22Rv1 (cell line): ENCODE data around the gene NRGN.

Experiments used
- H3K27ac ChIP-seq: fragments of 450-650 bp; 2 replicates; pipeline ENCODE4 v1.5.1; 2017
- CTCF ChIP-seq: fragments of 450-650 bp; IDR thresholded peaks from 2 replicates; pipeline ENCODE4 v1.5.1; 2017; ENCODE audit warnings: mild to moderate bottlenecking
- ZFX ChIP-seq: fragments of 450-650 bp; IDR thresholded peaks from 2 replicates; pipeline ENCODE4 v1.6.1; 2017; ENCODE audit warnings: antibody characterized with exemption, borderline replicate concordance

Gene NRGN

DNA sequence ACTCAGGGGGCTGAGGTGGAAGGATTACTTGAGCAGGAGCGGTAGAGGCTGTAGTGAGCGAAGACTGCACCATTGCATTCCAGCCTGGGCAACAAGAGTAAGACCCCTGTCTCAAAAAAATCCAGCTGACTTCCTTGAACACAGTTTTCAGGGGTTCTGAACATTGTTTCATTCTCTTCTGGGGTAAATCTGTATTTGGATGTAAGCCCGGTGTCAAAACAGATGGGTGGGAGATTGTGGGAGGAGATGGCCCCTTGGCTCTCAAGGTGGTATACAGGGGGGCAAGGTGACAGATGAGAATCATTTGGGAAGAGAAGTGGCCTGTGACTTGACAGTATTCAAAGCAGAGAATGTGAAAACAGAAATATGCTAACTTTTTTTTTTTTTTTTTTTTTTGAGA lies 17.6 kb downstream of the NRGN start:
- no peak overlapping the region for H3K27ac ChIP-seq
- TF ChIP-seq CTCF (no peak), ZFX (no peak)

DNA sequence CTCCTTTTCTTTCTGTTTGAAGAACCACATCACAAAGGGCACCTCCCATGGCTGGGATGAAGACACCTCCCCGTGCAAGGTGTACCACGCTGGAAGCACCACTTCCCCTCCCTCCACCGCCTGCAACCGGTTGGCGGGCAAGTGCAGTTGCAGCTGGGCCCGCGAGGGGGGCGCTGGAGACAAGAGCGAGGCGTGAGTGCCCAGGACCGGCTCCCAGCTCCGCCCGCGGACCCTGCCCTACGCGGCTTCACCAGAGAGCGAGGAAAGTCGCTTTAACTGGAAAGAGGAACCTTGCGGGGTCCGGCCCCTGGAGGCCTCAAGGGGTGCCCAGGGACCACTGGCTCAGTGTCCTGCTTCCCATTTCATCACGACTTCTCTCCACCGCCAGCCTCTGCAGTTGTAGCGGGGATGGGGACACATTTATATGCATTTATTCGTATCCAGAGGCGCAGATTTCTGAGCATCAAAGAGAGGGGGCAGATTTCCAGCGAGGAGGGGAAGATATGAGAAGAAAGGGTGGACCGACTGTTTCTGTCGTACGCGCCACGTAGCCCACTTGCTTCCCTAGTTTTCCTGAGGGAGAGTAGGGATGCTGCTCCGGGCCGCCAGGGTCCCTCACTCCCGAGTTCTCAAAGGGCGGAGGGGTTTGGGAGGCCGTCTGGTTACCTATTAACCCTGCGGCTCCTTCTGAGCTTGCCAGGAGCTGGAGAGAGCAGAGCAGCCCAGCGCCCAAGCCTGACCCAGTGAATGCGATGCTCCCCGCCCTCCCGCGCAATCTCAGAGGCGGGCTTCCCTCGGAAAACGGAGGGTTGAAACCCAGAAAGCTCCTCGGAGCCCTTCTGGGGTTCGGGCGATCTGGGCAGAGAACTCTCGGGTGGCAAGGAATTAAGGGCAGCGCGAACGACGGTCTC lies 18.9 kb downstream of the NRGN start:
- no peak for TF ChIP-seq ZFX
- TF ChIP-seq CTCF: peak; percentile 91
- H3K27ac ChIP-seq: 0 out of 2 replicates have a peak overlapping the region, but pooled peaks have one; percentile 30

- TF ChIP-seq ZFX (no peak), CTCF (no peak)
- 0 out of 2 replicates have a peak overlapping the region, but pooled peaks have one; percentile 30 for H3K27ac ChIP-seq
Measured at GRCh38 chr11:124759266-124760204, 19.8 kb downstream of the NRGN start.

DNA sequence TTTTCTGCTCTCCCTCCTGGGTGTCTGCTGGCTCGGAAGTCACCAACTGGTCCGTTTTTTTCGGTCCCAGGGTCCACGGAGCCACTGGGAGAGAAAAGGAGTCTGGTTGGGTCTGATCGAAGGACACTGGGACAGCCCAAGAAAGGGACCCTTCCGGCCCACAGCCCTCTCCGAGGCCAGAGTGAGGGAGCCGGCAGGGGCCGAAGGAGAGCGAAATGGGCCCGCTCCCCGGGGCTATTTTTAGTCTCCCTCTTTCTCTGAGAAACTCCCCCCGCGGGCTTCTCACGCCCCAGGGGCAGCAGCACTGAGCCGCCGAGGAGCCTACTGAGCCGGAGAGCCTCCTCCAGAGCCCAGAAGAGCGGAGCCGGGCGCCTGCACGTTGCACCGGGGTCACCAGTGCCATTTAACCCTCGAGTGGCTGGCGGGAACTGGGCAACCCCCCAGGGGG lies 20.5 kb downstream of the NRGN start:
- H3K27ac ChIP-seq: no peak overlapping the region
- TF ChIP-seq ZFX (no peak), CTCF (no peak)

DNA sequence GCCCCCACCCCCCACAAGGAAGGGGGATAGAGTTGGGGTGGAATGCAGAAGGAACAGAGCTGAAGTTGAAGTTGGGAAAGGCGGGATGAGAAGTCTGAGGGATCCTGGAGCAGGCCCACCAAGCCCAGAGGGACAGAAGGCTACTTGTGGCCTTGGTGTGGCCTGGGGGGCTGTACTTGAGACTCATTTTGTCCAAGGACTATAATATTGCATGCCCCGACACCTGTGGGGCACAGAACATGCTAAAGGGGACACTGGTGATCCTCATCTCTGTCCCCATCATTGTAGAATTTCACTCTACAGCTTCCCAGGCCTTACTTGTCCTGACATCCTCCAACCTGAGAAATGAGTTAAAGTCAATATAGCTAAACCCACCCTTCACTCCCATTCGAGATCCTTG lies 21.1 kb downstream of the NRGN start:
- H3K27ac ChIP-seq: no peak overlapping the region
- TF ChIP-seq ZFX (no peak), CTCF (no peak)

DNA sequence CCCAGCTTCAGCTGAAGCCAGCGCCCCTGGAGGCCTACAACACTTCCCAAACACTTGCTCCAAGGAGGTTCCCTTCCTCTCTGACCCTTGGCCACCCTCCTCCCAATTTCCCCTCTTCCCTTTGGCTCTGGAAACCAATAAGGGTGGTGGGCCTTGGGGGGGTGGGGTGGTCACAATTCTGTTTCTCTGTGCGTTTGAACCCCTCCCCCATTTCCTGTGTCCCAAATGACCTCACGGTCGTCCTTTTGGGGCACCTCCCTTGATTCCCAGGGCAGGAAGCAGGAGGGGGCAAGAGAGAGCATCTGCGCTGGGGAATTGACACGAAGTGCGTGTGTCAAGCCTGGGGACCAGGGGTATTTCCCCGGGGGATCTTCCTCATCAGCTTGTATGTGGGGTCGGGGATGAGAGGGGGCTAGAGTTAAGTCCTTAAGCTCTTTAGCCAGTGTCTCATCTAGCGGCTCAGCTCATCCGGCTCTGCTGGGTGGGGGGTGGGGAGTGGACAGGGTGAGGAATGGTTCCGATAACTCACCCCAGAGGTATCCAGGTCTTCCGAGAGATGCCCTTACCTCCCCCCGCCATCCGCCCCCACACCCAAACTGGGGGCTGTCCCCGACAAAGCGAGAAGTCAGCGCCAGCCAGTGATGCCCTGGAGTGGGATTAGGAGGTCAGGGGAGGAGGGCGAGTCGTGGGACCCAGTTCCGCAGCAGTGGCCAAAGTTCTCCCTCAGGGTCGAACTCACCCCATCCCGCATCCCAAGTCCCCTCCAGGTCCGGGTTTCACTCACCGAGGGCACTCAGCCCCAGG lies 21.8 kb downstream of the NRGN start:
- no peak overlapping the region for H3K27ac ChIP-seq
- TF ChIP-seq CTCF (no peak), ZFX (no peak)
